Right renal cortex interstitium (tissue), 3 donors: ENCODE data around the gene PHOSPHO2. TPM values are rescaled to one million over a fixed set of nuclear protein-coding genes. Genes with fewer than 3 reads are reported as not detected.

ENCODE experiments used
- polyA plus RNA-seq, 3 donors: library from polyadenylated mRNA; unstranded; fragments of 120-200 nt; gene quantifications; one replicate each; pipeline ENCODE4 v1.2.1, GENCODE V29; 2013; ENCODE audit not compliant: insufficient read length in 3 of 3

Gene PHOSPHO2
- polyA plus RNA-seq, 3 donors = 11.5 to 12.6 (median 11.6) TPM

Other genes with a start within 250 kb of the PHOSPHO2 start
- 10 to 100 TPM; 10.3 to 11.4 (median 11.0) TPM for gene BBS5, start 215.0 kb upstream of the PHOSPHO2 start, polyA plus RNA-seq
- 1 to 10 TPM; 1.1 to 1.3 (median 1.2) TPM for gene KLHL41, start 184.8 kb upstream of the PHOSPHO2 start, polyA plus RNA-seq
- gene FASTKD1, start 120.6 kb upstream of the PHOSPHO2 start, polyA plus RNA-seq = 10 to 100 TPM; 31.6 to 32.3 (median 32.1) TPM
- 100 to 1,000 TPM; 104 to 129 (median 114) TPM for gene PPIG, start 110.1 kb upstream of the PHOSPHO2 start, polyA plus RNA-seq
- gene CFAP210, start 64 bp upstream of the PHOSPHO2 start, polyA plus RNA-seq = 1 to 10 TPM; 1.2 to 3.4 (median 2.4) TPM
- gene KLHL23, start 39.4 kb downstream of the PHOSPHO2 start, polyA plus RNA-seq = 10 to 100 TPM; 35.9 to 40.3 (median 36.8) TPM
- gene SSB, start 104.4 kb downstream of the PHOSPHO2 start, polyA plus RNA-seq = 100 to 1,000 TPM; 215 to 217 (median 216) TPM
- 10 to 100 TPM; 48.4 to 54.6 (median 51.1) TPM for gene METTL5, start 130.4 kb downstream of the PHOSPHO2 start, polyA plus RNA-seq
- 10 to 100 TPM; 37.3 to 40.5 (median 39.5) TPM for gene UBR3, start 133.0 kb downstream of the PHOSPHO2 start, polyA plus RNA-seq